GM18873 (cell line): ENCODE data around the gene NPTXR.
"Not testable (repeated sequence)": the region's sequence is repeated elsewhere in the genome, so short reads cannot be mapped to it uniquely, and the experiment has no call there.

Experiments
- ATAC-seq: cut with Tn5 transposase; IDR thresholded peaks from one replicate; pipeline ENCODE4 v1.9.1; 2021; ENCODE audit warnings: mild to moderate bottlenecking, moderate library complexity, moderate number of reproducible peaks; ENCODE audit not compliant: unreplicated experiment, low FRiP score

NPTXR gene

DNA sequence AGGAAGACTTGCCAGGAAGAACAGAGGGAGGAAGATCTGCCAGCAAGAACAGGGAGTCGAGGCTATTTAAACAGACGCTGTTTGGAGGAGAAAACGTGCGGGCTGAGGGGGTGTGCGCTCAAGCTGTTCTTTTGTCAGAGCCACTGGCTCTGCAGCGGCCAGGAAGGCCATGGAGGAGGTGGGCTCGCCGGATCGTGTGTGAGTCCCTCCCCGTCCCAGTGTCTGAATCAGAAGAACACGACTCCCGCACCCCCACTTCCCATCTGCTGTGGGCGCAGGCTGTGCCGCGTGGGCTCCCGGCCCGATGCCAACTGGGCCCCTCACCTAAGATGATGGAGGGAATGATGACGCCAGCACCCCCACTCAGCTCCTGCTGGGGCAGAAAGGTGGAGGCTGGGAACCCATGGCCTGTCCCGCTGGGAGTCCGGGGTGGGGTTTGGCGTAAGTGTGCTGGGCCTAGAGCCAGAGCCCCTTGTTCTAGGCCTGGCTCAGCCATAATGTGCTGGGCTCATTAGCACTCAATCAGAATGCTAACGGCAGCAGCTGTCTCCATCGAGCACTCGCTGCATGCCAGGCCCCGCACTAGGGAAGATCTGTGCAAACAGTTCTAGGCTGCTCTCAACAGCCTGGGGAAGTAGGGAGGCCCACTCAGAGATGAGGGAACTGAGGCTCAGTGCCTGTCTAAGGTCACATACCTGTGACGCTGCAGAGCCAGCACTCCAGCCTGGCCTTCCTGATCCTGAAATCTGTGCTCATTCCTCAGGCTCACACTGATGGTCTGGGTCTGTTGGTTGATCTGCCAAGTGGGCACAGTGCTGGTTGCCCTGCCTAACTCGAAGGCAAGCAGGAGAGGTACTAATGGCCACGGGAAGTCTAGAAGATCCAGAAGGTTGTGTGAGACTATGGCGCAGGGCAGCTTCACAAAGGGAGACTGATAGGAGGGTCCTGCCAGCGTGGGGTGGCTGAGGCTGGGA, 11.5 kb downstream of the NPTXR start:
- ATAC-seq: no peak

GRCh38 chr22:38831166-38831945, 12.5 kb downstream of the NPTXR start:
- no peak for ATAC-seq

DNA sequence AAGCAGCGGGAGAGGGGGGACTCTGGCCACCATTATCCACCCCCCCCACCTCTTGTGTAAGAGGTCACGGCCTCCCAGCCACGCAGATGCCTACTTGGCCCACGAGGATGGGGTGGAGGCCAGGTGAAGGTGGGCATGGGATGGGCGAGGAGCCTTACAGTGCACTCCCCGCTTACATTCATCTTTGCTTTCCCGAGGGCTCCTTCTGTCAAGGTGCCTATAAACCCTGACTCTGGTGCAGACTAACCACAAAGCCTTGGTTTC, 13.1 kb downstream of the NPTXR start:
- ATAC-seq: no peak

- no peak for ATAC-seq
These were observed 13.6 kb downstream of the NPTXR start for GRCh38 chr22:38830026-38830844.

DNA sequence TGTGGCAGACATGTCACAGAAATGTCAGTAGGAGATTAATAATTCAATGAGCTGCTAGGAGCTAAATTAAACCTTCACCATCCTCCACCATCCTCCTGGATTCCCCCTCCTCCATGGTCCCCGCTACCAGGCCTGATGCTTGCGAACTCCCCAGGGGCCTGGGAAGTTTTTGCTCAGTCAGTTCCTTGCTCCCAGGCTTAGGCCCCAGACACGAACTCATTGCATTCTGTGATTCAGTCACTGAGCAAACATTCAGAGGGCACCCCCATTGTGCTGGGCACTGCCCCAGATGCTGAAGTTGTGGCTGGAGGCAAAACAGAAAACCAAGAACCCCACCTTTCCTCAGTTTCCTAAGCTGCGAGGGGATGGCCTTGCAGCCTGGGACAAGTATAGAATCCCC, 14.3 kb downstream of the NPTXR start:
- no peak for ATAC-seq

DNA sequence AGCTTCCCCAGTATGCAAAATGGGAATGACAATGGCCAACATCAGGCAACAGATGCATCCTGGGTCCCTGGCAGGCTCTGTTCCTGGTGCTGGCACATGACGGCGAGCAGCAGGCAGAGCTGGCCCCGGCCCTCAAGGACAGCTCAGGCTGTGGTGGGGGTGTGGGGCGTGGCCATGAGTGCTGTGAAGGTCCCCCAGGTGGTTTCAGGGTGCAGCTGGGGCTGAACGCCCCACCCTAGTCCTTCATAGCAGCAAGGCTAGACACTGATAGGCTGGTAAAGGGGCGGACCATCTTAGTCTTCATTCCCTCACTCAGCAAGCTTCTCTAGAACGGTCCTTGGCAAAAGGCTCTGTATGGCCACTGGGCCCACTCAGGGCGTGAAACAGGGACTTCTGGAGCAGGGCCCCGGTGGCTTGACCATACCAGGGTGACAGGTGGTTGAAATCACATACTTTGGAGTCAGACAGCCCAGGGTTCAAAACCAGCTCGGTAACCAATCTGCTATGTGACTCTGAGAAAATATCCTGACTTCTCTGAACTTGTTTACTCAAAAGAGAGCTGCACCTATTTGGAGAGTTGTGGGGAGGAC, 15.1 kb downstream of the NPTXR start:
- ATAC-seq: no peak

GRCh38 chr22:38828191-38828590, 15.6 kb downstream of the NPTXR start:
- no peak for ATAC-seq

GRCh38 chr22:38827510-38827909, 16.3 kb downstream of the NPTXR start:
- ATAC-seq: no peak

DNA sequence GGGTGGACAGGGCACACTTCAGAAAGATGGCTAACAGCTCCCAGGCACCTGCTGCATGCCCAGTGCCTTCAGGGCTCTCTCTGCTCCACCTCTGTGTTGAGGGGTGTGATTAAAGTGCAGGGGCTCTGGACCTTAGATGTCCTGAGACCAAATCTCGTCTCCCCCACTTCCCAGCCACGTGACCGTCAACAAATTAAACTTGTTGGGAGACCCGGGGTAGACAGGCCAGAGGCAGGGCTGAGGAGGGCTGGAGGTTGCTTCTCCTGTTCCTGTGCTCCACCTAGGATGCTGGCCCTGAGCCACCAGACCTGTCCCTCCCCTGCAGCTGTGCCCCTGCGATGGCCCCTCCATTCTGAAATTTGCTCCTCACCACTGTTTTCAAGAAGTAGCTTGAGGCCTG, 17.0 kb downstream of the NPTXR start:
- ATAC-seq: no peak

GRCh38 chr22:38826386-38826785, 17.4 kb downstream of the NPTXR start:
- ATAC-seq: no peak

DNA sequence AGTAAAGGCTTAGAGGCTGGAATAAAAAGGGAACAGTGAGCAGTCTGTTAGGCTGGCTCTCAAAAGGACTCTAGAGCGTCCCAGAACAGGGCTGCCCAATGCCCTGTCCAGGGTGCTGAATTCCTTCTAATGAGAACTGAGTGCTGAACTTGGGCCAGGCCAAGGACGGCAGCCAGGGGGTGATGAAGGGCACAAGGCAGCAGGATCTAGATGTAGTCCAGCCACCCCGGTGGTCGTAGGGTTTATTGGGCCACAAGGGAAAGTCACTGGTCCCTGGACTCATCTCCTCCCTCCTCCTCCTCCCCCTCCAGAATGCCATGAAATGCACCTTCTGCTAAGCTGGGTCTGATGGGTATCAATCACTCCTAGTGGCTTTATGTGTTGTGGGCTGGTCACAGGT, 19.2 kb downstream of the NPTXR start:
- ATAC-seq: no peak

GRCh38 chr22:38823637-38824036, 20.2 kb downstream of the NPTXR start:
- no peak for ATAC-seq

GRCh38 chr22:38823076-38823475, 20.8 kb downstream of the NPTXR start:
- no peak for ATAC-seq

DNA sequence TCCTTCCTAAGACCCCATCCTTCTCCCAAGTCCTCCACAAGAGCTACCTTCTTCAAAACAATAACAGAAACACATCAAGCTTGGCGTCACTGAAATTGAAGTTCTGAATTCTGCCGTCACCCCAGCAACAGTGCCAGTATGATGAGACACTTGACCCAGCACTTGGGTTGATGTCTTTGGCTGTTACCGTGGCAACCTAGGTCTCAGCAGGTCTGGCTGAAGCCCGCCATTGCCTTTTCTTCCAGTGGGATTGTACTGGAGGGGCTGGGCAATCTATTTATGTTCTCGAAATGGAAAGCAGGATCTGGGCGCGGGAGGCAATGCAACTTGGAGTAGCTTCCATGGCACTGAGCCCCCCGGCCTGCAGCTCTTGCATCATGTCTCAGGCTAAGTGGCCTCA, 23.8 kb downstream of the NPTXR start:
- ATAC-seq: no peak

DNA sequence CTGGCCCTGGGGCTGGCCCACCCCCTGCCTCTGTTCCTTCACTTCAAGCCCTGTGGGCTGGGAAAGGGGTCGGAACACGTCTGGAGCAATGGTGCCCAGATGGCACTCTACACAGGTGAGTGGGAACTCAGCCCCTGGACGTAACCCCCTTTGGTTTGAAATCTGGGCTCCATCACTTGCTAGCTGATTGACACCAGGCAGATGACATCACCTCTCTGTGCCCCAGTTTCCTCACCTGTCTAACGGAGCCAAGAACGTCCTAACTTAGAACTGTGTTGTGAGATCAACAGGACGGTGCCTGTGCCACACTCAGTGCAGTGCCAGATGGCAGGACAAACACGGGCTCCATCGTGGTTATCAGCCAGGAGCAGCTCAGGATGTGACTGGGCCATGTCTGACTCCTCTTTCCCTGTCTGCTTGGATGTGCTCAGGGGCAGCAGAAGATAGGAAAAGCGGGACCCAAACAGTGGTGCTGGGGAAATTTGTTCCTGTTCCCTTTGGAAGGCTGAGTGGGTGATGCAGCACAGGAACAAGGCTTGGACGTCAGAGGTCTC, 24.4 kb downstream of the NPTXR start:
- no peak for ATAC-seq

DNA sequence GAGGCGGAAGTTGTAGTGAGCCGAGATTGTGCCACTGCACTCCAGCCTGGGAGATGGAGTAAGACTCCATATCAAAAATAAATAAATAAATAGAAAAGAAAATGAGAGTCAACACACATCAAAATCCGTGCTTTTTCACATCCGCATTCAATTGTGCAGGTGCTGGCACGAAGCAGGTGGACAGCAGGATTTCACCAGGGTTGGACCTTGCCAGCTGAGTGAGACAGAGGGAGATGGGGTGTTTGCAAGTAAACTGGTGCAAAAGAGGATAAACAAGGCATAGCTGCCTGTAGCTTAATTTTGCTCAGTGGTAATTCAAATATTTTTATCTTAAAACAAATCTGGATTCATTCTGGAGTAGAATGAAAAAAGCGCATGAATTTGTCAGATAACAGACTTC, 26.6 kb downstream of the NPTXR start:
- no peak for ATAC-seq

DNA sequence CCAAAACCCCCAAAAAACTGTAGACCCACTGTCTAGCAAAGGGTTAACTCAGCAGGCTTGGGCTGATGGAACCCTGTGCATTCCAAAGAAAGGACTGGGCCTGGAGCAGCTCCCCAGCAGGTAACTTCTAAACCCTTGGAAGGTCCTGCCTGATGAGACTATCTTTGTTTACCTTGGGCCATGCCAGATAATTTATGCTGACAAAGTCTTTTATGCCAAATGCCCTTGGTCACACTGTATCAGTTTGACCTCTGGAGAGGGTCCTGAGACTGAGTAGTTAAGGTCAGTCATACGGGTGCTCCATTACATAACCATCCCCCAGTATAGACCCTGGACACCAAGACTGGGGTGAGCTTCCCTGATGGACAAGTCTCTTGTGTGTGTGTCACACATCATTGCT, 28.0 kb downstream of the NPTXR start:
- no peak for ATAC-seq

- ATAC-seq: no peak
These were observed 32.6 kb downstream of the NPTXR start for GRCh38 chr22:38811241-38811640.

DNA sequence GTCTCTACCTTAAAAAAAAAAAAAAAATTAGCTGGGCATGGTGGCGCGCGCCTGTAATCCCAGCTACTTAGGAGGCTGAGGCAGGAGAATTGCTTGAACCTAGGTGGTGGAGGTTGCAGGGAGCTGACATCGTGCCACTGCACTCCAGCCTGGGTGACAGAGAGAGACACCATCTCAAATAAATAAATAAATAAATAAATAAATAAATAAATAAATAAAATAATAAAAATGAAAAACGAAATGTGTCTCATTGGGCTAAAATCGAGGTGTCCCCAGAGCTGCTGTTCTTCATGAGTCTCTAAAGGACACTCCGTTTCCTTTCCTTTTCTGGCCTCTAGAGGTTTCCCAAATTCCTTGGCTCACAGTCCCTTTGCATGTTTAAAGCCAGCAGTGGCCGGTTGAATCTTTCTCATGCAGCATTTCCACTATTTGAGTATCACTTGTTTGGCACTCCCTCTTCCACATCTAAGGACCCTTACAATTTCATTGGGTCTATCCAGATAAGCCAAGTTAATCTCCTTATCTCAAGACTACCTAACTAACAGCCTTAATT, 38.7 kb downstream of the NPTXR start:
- not testable (repeated sequence) for ATAC-seq

DNA sequence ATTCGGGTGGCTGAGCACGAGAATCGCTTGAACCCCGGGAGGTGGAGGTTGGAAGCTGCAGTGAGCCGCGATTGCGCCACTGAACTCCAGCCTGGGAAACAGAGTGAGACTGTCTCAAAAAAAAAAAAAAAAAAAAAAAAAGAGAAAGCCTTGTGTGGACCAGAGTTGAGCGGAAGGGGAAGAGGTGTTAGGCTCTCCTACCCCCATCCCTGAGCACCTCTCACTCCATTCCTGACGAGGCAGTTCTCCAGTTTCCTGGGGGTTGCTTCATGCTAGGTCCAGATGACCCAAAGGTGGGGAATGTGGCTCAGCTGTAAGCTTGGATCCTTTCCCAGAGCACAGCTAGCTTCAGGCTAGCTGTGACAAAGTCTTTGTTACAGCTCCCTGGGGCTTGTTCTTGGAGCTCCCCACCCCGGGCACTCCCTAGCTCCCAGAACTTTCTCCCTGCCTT, 41.1 kb downstream of the NPTXR start:
- no peak for ATAC-seq
